T-helper 1 cell treated with Interleukin-12 subunit alpha and Interleukin-12 subunit beta and Interleukin-4 antibody, amounts not matched to agents 30 ng/mL and 1 ng/mL, for 36 hours (primary cell): ENCODE results near the gene MRFAP1L1. TPM values are rescaled to one million over a fixed set of nuclear protein-coding genes. Genes with fewer than 3 reads are reported as not detected.
"Not testable (repeated sequence)": the region's sequence is repeated elsewhere in the genome, so short reads cannot be mapped to it uniquely, and the experiment has no call there.

Experiments used
- intact Hi-C: fragments of 100-400 bp; cut with micrococcal nuclease; formaldehyde crosslinking; loops from one replicate; pipeline ENCODE4 v1.15.1; 2024
- total RNA-seq: library from RNA; stranded (reverse); gene quantifications from 2 replicates; pipeline ENCODE4 v1.2.3, GENCODE V29; 2022

MRFAP1L1 gene
- total RNA-seq = 69.6 and 74.2 TPM in 2 replicates

- intact Hi-C loops = loop anchor here (1.0 to 2.0 kb wide), 11 partner anchors 8 to 359 kb away; partner anchors contain the start of genes GRPEL1, MAN2B2, MRFAP1 and TBC1D14
These were observed at the start of gene MRFAP1L1 for GRCh38 chr4:6709230-6710114. MRFAP1L1 (minus strand) TSS chr4:6709865; CDS start chr4:6709629, 236 bp downstream.

- intact Hi-C loops = no loop called here
These were observed 49.1 kb upstream of the MRFAP1L1 start for GRCh38 chr4:6758728-6759127.

- intact Hi-C loops = not testable (repeated sequence)
These were observed 46.7 kb upstream of the MRFAP1L1 start for GRCh38 chr4:6756345-6756744.

- intact Hi-C loops = no loop called here
These were observed 45.6 kb upstream of the MRFAP1L1 start for GRCh38 chr4:6755088-6755753.

GRCh38 chr4:6754481-6755087 lies 44.9 kb upstream of the MRFAP1L1 start:
- intact Hi-C loops = no loop called here

- intact Hi-C loops = no loop called here
These were observed 44.2 kb upstream of the MRFAP1L1 start for GRCh38 chr4:6753891-6754290.

GRCh38 chr4:6753103-6753560 lies 43.5 kb upstream of the MRFAP1L1 start:
- intact Hi-C loops = no loop called here

GRCh38 chr4:6752486-6752829 lies 42.8 kb upstream of the MRFAP1L1 start:
- intact Hi-C loops = no loop called here

- intact Hi-C loops = loop anchor here (2.0 kb wide), 1 partner anchor 35 kb away; the partner anchor contains the start of gene BLOC1S4
These were observed 42.2 kb upstream of the MRFAP1L1 start for GRCh38 chr4:6751611-6752485.

- intact Hi-C loops = loop anchor here (2.0 kb wide), 1 partner anchor 34 kb away; the partner anchor contains the start of gene BLOC1S4
These were observed 40.9 kb upstream of the MRFAP1L1 start for GRCh38 chr4:6750286-6751221.

GRCh38 chr4:6749340-6750171 lies 39.9 kb upstream of the MRFAP1L1 start:
- intact Hi-C loops = loop anchor here (2.0 kb wide), 1 partner anchor 33 kb away; the partner anchor contains the start of gene BLOC1S4

- intact Hi-C loops = no loop called here
These were observed 38.6 kb upstream of the MRFAP1L1 start for GRCh38 chr4:6748286-6748685.

GRCh38 chr4:6747294-6748051 lies 37.8 kb upstream of the MRFAP1L1 start:
- intact Hi-C loops = no loop called here

- intact Hi-C loops = no loop called here
These were observed 37.1 kb upstream of the MRFAP1L1 start for GRCh38 chr4:6746721-6747293.

- intact Hi-C loops = no loop called here
These were observed 33.3 kb upstream of the MRFAP1L1 start for GRCh38 chr4:6742989-6743388.

- intact Hi-C loops = no loop called here
These were observed 32.8 kb upstream of the MRFAP1L1 start for GRCh38 chr4:6742507-6742906.

GRCh38 chr4:6740347-6740746 lies 30.7 kb upstream of the MRFAP1L1 start:
- intact Hi-C loops = no loop called here

- intact Hi-C loops = no loop called here
These were observed 30.3 kb upstream of the MRFAP1L1 start for GRCh38 chr4:6739920-6740319.
